CD14-positive monocyte (primary cell): ENCODE results near the gene RIBC2. TPM values are rescaled to one million over a fixed set of nuclear protein-coding genes. Genes with fewer than 3 reads are reported as not detected.

Source experiments
- DNase-seq, 3 donors: peaks; one replicate each; pipeline ENCODE4 v3.0.0-alpha.2; 2011 to 2022
- H2AFZ ChIP-seq: 2 replicates; pipeline ENCODE4 v1.6.0; 2012; ENCODE audit warnings: mild to moderate bottlenecking, low read depth, low read length, inconsistent platforms; ENCODE audit not compliant: insufficient read depth, poor library complexity, severe bottlenecking
- H3K27ac ChIP-seq, 2 donors: 1 replicate in 1 of 2; 2 replicates in 1 of 2; pipeline ENCODE4 v1.5.1; 2012 to 2013; ENCODE audit warnings: low read length in 2 of 2, control low read depth in 1 of 2, inconsistent platforms in 1 of 2, low read depth in 1 of 2, mild to moderate bottlenecking in 1 of 2
- H3K27me3 ChIP-seq, 2 donors: one replicate each; pipeline versions ENCODE4 v1.6.0 to v1.6.1; 2011 to 2013; ENCODE audit warnings: low read length in 2 of 2; ENCODE audit not compliant: control insufficient read depth in 2 of 2, insufficient read depth in 2 of 2
- H3K36me3 ChIP-seq, 2 donors: replicated peaks in 1 of 2; 1 replicate in 1 of 2; 2 replicates in 1 of 2; pipeline versions ENCODE4 v1.5.1 to v1.6.1; 2012 to 2013; ENCODE audit warnings: low read length in 2 of 2, control low read depth in 1 of 2, inconsistent platforms in 1 of 2, mild to moderate bottlenecking in 1 of 2; ENCODE audit not compliant: insufficient read depth in 2 of 2, control insufficient read depth in 1 of 2
- H3K4me1 ChIP-seq, 2 donors: 1 replicate in 1 of 2; 2 replicates in 1 of 2; pipeline versions ENCODE4 v1.5.1 to v1.6.1; 2012 to 2013; ENCODE audit warnings: low read length in 2 of 2, control low read depth in 1 of 2, inconsistent platforms in 1 of 2, mild to moderate bottlenecking in 1 of 2, moderate library complexity in 1 of 2; ENCODE audit not compliant: insufficient read depth in 2 of 2, control insufficient read depth in 1 of 2
- H3K4me2 ChIP-seq: replicated peaks from 2 replicates; pipeline ENCODE3; 2012; ENCODE audit warnings: low read length, moderate library complexity, mild to moderate bottlenecking; ENCODE audit not compliant: poor library complexity, severe bottlenecking; ENCODE audit errors: extremely low read depth
- H3K4me3 ChIP-seq, 3 experiments: fragments of 200-600 bp in 1 of 3; sonication (generic) in 1 of 3; replicated peaks in 1 of 3; 1 replicate in 2 of 3; 2 replicates in 1 of 3; pipeline ENCODE4 v1.5.1; 2011 to 2013; ENCODE audit warnings: low read length in 3 of 3, mild to moderate bottlenecking in 3 of 3, control low read depth in 2 of 3, low read depth in 2 of 3, inconsistent platforms in 1 of 3, moderate library complexity in 1 of 3
- H3K79me2 ChIP-seq: 2 replicates; pipeline ENCODE4 v1.6.0; 2012; ENCODE audit warnings: mild to moderate bottlenecking, control low read depth, inconsistent platforms, low read length, moderate library complexity; ENCODE audit not compliant: insufficient read depth
- H3K9ac ChIP-seq: 2 replicates; pipeline ENCODE4 v1.6.0; 2017; ENCODE audit warnings: low read length, mild to moderate bottlenecking; ENCODE audit not compliant: insufficient read depth, poor library complexity, severe bottlenecking
- H3K9me3 ChIP-seq, 2 donors: replicated peaks in 1 of 2; 1 replicate in 1 of 2; 2 replicates in 1 of 2; pipeline versions ENCODE4 v1.5.1 to v1.6.1; 2012 to 2013; ENCODE audit warnings: low read length in 2 of 2, control low read depth in 1 of 2; ENCODE audit not compliant: control insufficient read depth in 1 of 2, insufficient read depth in 1 of 2
- H4K20me1 ChIP-seq: 2 replicates; pipeline ENCODE4 v1.6.0; 2012; ENCODE audit warnings: mild to moderate bottlenecking, low read length, control low read depth, moderate library complexity; ENCODE audit not compliant: insufficient read depth
- H3K27ac Mint-ChIP-seq, 7 donors: one replicate each; pipeline ENCODE4 v1.8.0; 2020; ENCODE audit warnings: mild to moderate bottlenecking in 7 of 7, mixed read lengths in 7 of 7, moderate library complexity in 6 of 7, inconsistent platforms in 2 of 7
- H3K27me3 Mint-ChIP-seq, 3 donors: one replicate each; pipeline ENCODE4 v1.8.0; 2021 to 2022; ENCODE audit warnings: low read depth in 3 of 3, mild to moderate bottlenecking in 3 of 3, mixed read lengths in 3 of 3, moderate library complexity in 3 of 3, inconsistent platforms in 1 of 3
- H3K36me3 Mint-ChIP-seq, 2 donors: one replicate each; pipeline ENCODE4 v1.8.0; 2020; ENCODE audit warnings: mixed read lengths in 2 of 2, inconsistent platforms in 1 of 2, mild to moderate bottlenecking in 1 of 2
- H3K4me1 Mint-ChIP-seq: one replicate; pipeline ENCODE4 v1.8.0; 2020; ENCODE audit warnings: mild to moderate bottlenecking, mixed read lengths
- H3K4me3 Mint-ChIP-seq, 2 donors: one replicate each; pipeline ENCODE4 v1.8.0; 2020; ENCODE audit warnings: mild to moderate bottlenecking in 2 of 2, mixed read lengths in 2 of 2, moderate library complexity in 1 of 2
- H3K9me3 Mint-ChIP-seq, 7 donors: one replicate each; pipeline ENCODE4 v1.8.0; 2020 to 2022; ENCODE audit warnings: mixed read lengths in 7 of 7, mild to moderate bottlenecking in 6 of 7, moderate library complexity in 6 of 7, inconsistent platforms in 2 of 7
- CTCF ChIP-seq: fragments of 200-600 bp; IDR thresholded peaks from one replicate; pipeline ENCODE4 v1.8.0; 2022; ENCODE audit warnings: antibody characterized with exemption, mild to moderate bottlenecking
- WGBS: methylation state at CpG from one replicate; pipeline ENCODE4 v1.1.5; 2013; ENCODE audit warnings: missing lambda C conversion rate; ENCODE audit not compliant: insufficient coverage; 5-methylcytosine and 5-hydroxymethylcytosine counted together
- intact Hi-C, 2 donors: fragments of 100-400 bp; cut with micrococcal nuclease; formaldehyde crosslinking; loops; one replicate each; pipeline versions ENCODE4 v1.15.0 to v1.15.1; 2023
- polyA plus RNA-seq, 3 donors: library from polyadenylated mRNA; depleted of rRNA in 1 of 3; unstranded in 2 of 3; stranded (reverse) in 1 of 3; fragments of 300-500 nt in 2 of 3; fragments of >200 nt in 1 of 3; fragmentation: Illumina TruSeq in 2 of 3; gene quantifications; 1 replicate in 2 of 3; 2 replicates in 1 of 3; pipeline ENCODE4 v1.2.3, GENCODE V29; 2012 to 2021

The RIBC2 gene
- polyA plus RNA-seq, 3 donors: not detected

- Histone ChIP-seq H3K9me3 (no peaks in the 10 kb centered on the region), H4K20me1 (no peaks in the 10 kb centered on the region), H3K9ac (no peak overlapping the region), H3K4me1 (no peaks in the 10 kb centered on the region), H3K27me3 (no peaks in the 10 kb centered on the region), H3K27ac (no peak overlapping the region), H3K4me2 (no peak overlapping the region), H3K79me2 (no peaks in the 10 kb centered on the region), H3K4me3 (no peak overlapping the region), H2AFZ (no peak overlapping the region), H3K36me3 (no peaks in the 10 kb centered on the region)
- WGBS: 92% methylated on average over 11 of the region's 14 CpGs
- intact Hi-C loops: no loop called here
- H3K9me3 Mint-ChIP-seq: no peaks in the 10 kb centered on the region
- no peaks in the 10 kb centered on the region for H3K4me1 Mint-ChIP-seq
- H3K4me3 Mint-ChIP-seq: no peak overlapping the region
- no peaks in the 10 kb centered on the region for H3K36me3 Mint-ChIP-seq
- TF ChIP-seq CTCF: no peak
- no peak for DNase-seq
- H3K27me3 Mint-ChIP-seq: peaks cover 3 to 8% (median 5%) of the 10 kb centered on the region in 3 donors
- peak overlapping the region in 1 of 7 donors; percentile 5 for H3K27ac Mint-ChIP-seq
Measured at GRCh38 chr22:45455212-45455611, 41.7 kb downstream of the RIBC2 start.

DNA sequence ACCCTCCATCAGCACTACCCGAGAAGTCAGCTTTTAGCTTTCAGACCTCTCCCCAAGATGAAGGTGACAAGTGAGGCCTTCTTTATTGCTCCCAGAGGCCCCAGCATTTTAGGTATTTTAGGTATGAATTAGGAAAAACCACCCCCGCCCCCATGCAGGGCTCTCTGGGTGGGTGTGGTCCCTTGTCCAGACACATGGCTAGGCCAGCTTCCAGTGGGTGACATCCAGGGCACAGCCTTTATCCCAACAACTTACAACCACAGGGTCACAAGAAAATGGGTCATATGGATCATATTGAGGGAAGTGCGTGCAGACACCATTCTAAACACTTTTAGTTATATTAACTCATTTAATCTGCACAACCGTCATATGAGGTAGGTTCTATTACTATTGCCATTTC, 42.1 kb downstream of the RIBC2 start:
- peaks cover 3 to 8% (median 5%) of the 10 kb centered on the region in 3 donors for H3K27me3 Mint-ChIP-seq
- Histone ChIP-seq H3K9me3 (no peaks in the 10 kb centered on the region), H3K4me2 (no peak overlapping the region), H3K9ac (no peak overlapping the region), H3K27me3 (no peaks in the 10 kb centered on the region), H3K79me2 (no peaks in the 10 kb centered on the region), H3K27ac (no peak overlapping the region), H4K20me1 (no peaks in the 10 kb centered on the region), H3K4me1 (no peaks in the 10 kb centered on the region), H2AFZ (no peak overlapping the region), H3K4me3 (no peak overlapping the region), H3K36me3 (no peaks in the 10 kb centered on the region)
- H3K4me1 Mint-ChIP-seq: no peaks in the 10 kb centered on the region
- WGBS: no CpG with 5 or more reads among the region's 4 CpGs
- no peaks in the 10 kb centered on the region for H3K9me3 Mint-ChIP-seq
- TF ChIP-seq CTCF: no peak
- H3K27ac Mint-ChIP-seq: no peak overlapping the region
- no peak overlapping the region for H3K4me3 Mint-ChIP-seq
- intact Hi-C loops: no loop called here
- DNase-seq: no peak
- H3K36me3 Mint-ChIP-seq: no peaks in the 10 kb centered on the region
